T-helper 2 cell treated with Interferon-gamma antibody and Interleukin-4, amounts not matched to agents 5 μg/mL and 100 μg/mL, for 36 hours (primary cell): ENCODE results near the gene PTH1R.

Source experiments
- DNase-seq: peaks from one replicate; pipeline ENCODE4 v3.0.0; 2021; ENCODE audit warnings: low spot score
- H3K27ac Mint-ChIP-seq: one replicate; pipeline ENCODE4 v1.8.0; 2021; ENCODE audit warnings: mild to moderate bottlenecking, mixed read lengths
- H3K27me3 Mint-ChIP-seq: one replicate; pipeline ENCODE4 v1.8.0; 2021; ENCODE audit warnings: low read depth, mixed read lengths
- H3K36me3 Mint-ChIP-seq: one replicate; pipeline ENCODE4 v1.8.0; 2021; ENCODE audit warnings: low read depth, mixed read lengths
- H3K4me1 Mint-ChIP-seq: one replicate; pipeline ENCODE4 v1.8.0; 2021; ENCODE audit warnings: low read depth, mixed read lengths
- H3K4me3 Mint-ChIP-seq: one replicate; pipeline ENCODE4 v1.8.0; 2022; ENCODE audit warnings: mild to moderate bottlenecking, moderate library complexity, mixed read lengths
- H3K9me3 Mint-ChIP-seq: one replicate; pipeline ENCODE4 v1.8.0; 2021; ENCODE audit warnings: mixed read lengths

Gene PTH1R

DNA sequence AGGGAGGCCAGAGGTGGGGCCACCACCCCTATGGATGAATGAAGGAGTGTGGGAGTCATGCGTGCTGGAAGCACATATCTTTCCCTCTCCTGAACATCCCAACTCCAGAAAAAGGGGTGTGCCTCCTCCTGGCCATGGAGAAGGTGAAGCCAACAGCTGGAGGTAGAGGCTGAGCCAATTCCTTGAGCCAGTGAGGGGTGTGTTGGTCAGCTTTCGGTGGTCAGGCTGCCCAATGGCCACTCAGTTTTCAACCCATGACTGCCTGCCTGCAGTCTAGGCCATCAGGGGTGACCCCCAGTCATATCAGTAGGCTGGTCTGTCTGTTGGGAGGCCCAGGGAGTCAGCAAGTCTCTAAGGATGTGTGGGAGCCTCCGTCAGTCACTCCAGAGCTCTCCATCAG lies 13.6 kb downstream of the PTH1R start:
- no peaks in the 10 kb centered on the region for H3K9me3 Mint-ChIP-seq
- no peaks in the 10 kb centered on the region for H3K4me1 Mint-ChIP-seq
- H3K36me3 Mint-ChIP-seq: no peaks in the 10 kb centered on the region
- DNase-seq: no peak
- H3K4me3 Mint-ChIP-seq: no peak overlapping the region
- no peak overlapping the region for H3K27ac Mint-ChIP-seq
- H3K27me3 Mint-ChIP-seq: peaks cover 62% of the 10 kb centered on the region

GRCh38 chr3:46892285-46893145 lies 15.0 kb downstream of the PTH1R start:
- H3K27me3 Mint-ChIP-seq: peaks cover 56% of the 10 kb centered on the region
- no peaks in the 10 kb centered on the region for H3K36me3 Mint-ChIP-seq
- no peak overlapping the region for H3K27ac Mint-ChIP-seq
- peak overlapping the region; percentile 65 for H3K4me3 Mint-ChIP-seq
- no peaks in the 10 kb centered on the region for H3K4me1 Mint-ChIP-seq
- H3K9me3 Mint-ChIP-seq: no peaks in the 10 kb centered on the region
- no peak for DNase-seq

DNA sequence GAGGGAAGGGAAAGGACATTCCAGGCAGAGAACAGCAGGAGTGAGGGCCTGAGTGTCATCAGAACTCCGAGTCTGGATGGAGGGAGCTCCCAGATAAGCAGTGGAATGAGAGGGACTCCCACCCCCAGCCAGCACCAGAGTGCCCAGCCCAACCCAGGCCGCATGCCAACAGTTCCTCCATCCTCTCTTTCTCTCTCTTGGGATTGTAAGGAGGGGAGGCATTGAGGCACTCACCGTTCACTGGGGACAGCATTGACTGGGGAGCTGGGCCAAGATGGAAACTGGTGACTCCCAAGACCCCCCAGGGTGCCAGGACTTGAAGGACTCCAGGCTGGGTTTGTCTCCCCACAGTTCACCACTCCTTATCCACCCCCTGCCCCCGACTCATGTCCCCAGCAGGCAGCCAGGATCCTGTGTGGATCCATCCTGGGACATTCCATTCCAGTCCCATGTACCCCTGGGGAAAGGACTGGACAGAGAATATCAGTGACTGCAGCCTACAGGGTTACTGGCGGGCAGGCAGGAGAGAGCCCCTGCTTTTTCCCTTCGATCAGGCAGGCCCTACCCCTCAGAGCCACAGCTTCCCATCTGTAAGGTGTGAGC lies 15.7 kb downstream of the PTH1R start:
- Mint-ChIP-seq H3K9me3 (no peaks in the 10 kb centered on the region), H3K27ac (no peak overlapping the region), H3K27me3 (peaks cover 56% of the 10 kb centered on the region), H3K4me3 (no peak overlapping the region), H3K36me3 (no peaks in the 10 kb centered on the region), H3K4me1 (no peaks in the 10 kb centered on the region)
- DNase-seq: no peak

DNA sequence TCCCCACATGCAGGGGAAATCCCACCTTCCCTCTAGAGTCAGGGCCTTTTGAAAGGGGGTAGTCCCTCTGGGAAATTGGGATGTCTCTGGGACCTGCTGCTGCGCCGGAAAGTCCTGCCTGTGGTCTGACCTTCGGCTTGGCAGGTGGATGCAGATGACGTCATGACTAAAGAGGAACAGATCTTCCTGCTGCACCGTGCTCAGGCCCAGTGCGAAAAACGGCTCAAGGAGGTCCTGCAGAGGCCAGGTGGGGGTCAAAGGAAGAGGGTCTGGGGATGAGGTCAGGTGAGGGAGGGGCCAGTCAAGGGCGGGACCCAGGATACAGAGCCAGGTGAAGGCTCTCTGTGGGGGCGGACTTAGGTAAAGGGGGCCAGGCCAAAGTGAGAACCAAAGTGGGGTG lies 16.2 kb downstream of the PTH1R start:
- Mint-ChIP-seq H3K27ac (no peak overlapping the region), H3K4me3 (no peak overlapping the region), H3K36me3 (no peaks in the 10 kb centered on the region), H3K4me1 (no peaks in the 10 kb centered on the region), H3K9me3 (no peaks in the 10 kb centered on the region), H3K27me3 (peaks cover 55% of the 10 kb centered on the region)
- no peak for DNase-seq

DNA sequence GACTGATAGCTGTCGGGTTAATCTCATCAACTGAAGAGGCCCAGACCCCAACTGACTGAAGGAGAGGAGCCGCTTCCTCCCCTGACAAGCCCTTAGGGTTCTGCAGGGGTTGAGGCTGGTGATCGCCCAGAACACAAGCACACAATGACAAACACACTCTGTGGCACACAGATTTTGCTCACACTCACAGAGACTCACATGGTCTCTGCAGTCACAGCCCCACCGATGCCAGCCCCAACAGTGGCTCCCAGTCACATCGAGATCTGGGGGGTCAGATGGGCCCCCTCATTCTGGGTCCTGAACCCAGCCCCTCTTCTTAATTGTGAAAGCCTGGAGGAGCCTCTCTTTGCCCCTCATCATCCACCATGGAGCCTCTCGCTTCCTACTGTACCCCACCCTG lies 16.7 kb downstream of the PTH1R start:
- Mint-ChIP-seq H3K27ac (no peak overlapping the region), H3K4me1 (no peaks in the 10 kb centered on the region), H3K27me3 (peaks cover 60% of the 10 kb centered on the region), H3K9me3 (no peaks in the 10 kb centered on the region), H3K36me3 (no peaks in the 10 kb centered on the region), H3K4me3 (no peak overlapping the region)
- no peak for DNase-seq

GRCh38 chr3:46895204-46895660 lies 17.7 kb downstream of the PTH1R start:
- Mint-ChIP-seq H3K9me3 (no peaks in the 10 kb centered on the region), H3K27ac (no peak overlapping the region), H3K27me3 (peaks cover 58% of the 10 kb centered on the region), H3K4me3 (no peak overlapping the region), H3K36me3 (no peaks in the 10 kb centered on the region), H3K4me1 (no peaks in the 10 kb centered on the region)
- peak; percentile 63 for DNase-seq

DNA sequence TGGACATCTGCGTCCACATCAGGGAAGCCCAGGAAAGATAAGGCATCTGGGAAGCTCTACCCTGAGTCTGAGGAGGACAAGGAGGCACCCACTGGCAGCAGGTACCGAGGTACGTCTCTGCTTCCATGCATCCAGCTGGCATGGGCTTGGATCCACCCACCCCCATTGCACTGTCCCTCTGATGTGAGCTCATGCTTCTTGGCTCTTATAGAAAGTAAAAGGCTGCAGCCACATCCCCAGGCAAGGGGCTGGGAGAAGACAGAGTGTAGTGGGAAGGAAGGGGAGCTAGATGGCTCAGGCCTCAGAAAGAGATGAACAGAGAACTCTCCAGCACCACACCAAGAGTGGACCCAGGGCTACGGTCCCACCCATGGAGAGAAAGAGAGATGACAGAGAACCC lies 18.2 kb downstream of the PTH1R start:
- Mint-ChIP-seq H3K9me3 (no peaks in the 10 kb centered on the region), H3K27ac (no peak overlapping the region), H3K4me3 (no peak overlapping the region), H3K4me1 (no peaks in the 10 kb centered on the region), H3K27me3 (peaks cover 56% of the 10 kb centered on the region), H3K36me3 (no peaks in the 10 kb centered on the region)
- no peak for DNase-seq

DNA sequence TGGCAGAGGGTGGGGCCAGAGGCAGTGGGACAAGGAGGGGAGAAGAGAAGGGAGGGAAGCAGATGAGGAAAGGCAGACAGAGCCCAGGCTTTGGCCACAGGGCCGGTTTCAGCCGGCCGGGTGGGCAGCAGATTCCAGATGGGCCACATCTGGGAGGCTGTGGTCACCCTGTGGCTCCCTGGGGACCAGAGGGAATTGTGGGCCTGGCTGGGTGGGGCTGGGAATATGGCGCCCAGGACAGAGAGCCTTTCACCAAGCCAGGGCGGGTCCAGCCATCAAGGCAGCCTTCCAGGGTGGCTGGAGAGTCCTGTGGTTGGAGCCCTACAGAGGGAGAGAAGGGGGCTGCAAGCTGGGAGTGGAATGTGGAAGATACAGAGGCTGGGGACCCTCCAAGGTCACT lies 18.9 kb downstream of the PTH1R start:
- no peaks in the 10 kb centered on the region for H3K4me1 Mint-ChIP-seq
- DNase-seq: no peak
- H3K27ac Mint-ChIP-seq: no peak overlapping the region
- no peaks in the 10 kb centered on the region for H3K9me3 Mint-ChIP-seq
- peaks cover 49% of the 10 kb centered on the region for H3K27me3 Mint-ChIP-seq
- no peaks in the 10 kb centered on the region for H3K36me3 Mint-ChIP-seq
- H3K4me3 Mint-ChIP-seq: no peak overlapping the region

- no peak for DNase-seq
- no peak overlapping the region for H3K27ac Mint-ChIP-seq
- H3K9me3 Mint-ChIP-seq: no peaks in the 10 kb centered on the region
- H3K4me3 Mint-ChIP-seq: no peak overlapping the region
- no peaks in the 10 kb centered on the region for H3K4me1 Mint-ChIP-seq
- peaks cover 43% of the 10 kb centered on the region for H3K27me3 Mint-ChIP-seq
- no peaks in the 10 kb centered on the region for H3K36me3 Mint-ChIP-seq
Measured at GRCh38 chr3:46897031-46897430, 19.5 kb downstream of the PTH1R start.

DNA sequence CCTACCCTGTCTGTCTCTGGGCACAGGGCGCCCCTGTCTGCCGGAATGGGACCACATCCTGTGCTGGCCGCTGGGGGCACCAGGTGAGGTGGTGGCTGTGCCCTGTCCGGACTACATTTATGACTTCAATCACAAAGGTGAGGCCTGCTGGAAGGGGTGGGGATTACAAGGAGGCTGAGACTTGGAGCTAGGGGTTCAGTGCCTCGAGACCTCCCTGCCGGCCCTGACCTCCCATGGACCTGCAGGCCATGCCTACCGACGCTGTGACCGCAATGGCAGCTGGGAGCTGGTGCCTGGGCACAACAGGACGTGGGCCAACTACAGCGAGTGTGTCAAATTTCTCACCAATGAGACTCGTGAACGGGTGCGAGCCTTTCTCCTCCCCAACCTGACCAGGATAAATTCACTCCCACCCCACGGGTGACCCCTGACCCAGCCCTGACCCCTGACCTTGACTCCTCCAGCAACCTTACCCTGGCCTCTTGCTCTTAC lies 20.4 kb downstream of the PTH1R start:
- peaks cover 35% of the 10 kb centered on the region for H3K27me3 Mint-ChIP-seq
- no peaks in the 10 kb centered on the region for H3K4me1 Mint-ChIP-seq
- no peak for DNase-seq
- H3K36me3 Mint-ChIP-seq: no peaks in the 10 kb centered on the region
- H3K27ac Mint-ChIP-seq: no peak overlapping the region
- no peaks in the 10 kb centered on the region for H3K9me3 Mint-ChIP-seq
- H3K4me3 Mint-ChIP-seq: no peak overlapping the region

DNA sequence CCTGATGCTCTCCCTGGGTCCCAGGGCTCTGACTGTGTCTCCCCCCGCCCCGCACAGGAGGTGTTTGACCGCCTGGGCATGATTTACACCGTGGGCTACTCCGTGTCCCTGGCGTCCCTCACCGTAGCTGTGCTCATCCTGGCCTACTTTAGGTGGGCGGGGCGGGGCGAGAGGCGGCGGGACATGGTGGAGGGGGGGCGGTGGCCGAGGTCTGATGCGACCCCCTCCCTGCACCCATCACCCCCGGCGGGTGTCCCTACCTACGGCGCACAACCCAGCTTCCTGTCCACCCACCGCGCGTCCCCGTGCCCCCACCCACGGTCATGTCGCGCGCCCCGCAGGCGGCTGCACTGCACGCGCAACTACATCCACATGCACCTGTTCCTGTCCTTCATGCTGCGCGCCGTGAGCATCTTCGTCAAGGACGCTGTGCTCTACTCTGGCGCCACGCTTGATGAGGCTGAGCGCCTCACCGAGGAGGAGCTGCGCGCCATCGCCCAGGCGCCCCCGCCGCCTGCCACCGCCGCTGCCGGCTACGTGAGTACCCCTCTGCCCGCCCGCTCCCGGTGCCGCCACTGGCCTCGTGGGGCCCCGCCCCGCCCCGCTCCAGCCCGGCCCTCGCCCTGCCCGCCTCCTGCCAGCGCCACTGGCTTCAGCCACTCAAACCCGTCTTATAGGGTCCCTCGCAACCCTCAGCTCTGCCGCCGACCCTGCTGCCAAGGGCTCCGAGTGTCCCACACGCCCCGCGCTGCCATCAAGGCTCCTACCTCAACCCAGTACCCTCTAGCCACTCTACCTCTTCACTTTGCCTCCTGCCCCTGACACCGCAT lies 21.0 kb downstream of the PTH1R start:
- Mint-ChIP-seq H3K36me3 (no peaks in the 10 kb centered on the region), H3K4me3 (no peak overlapping the region), H3K27me3 (peaks cover 29% of the 10 kb centered on the region), H3K4me1 (peaks cover 1% of the 10 kb centered on the region), H3K27ac (no peak overlapping the region), H3K9me3 (no peaks in the 10 kb centered on the region)
- no peak for DNase-seq

- Mint-ChIP-seq H3K27me3 (peaks cover 21% of the 10 kb centered on the region), H3K4me1 (peaks cover 2% of the 10 kb centered on the region), H3K4me3 (no peak overlapping the region), H3K36me3 (no peaks in the 10 kb centered on the region), H3K27ac (no peak overlapping the region), H3K9me3 (no peaks in the 10 kb centered on the region)
- no peak for DNase-seq
Measured at GRCh38 chr3:46899151-46900006, 21.9 kb downstream of the PTH1R start.

DNA sequence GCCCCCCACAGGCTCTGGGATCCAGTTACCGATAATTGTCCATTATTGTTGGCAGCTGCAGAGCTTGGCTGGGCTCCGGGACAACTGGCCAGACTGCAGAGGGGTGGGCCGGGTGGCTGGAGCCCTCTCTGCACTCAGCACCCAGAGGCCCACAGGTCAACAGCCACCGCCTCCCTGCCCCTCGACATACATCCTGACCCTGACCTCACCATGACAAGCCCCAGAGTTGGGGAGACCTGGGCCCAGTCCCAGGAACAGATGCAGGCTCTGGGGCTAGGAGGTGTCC lies 22.4 kb downstream of the PTH1R start:
- H3K4me3 Mint-ChIP-seq: no peak overlapping the region
- H3K9me3 Mint-ChIP-seq: no peaks in the 10 kb centered on the region
- H3K27ac Mint-ChIP-seq: no peak overlapping the region
- no peaks in the 10 kb centered on the region for H3K36me3 Mint-ChIP-seq
- H3K27me3 Mint-ChIP-seq: peaks cover 19% of the 10 kb centered on the region
- H3K4me1 Mint-ChIP-seq: peaks cover 2% of the 10 kb centered on the region
- no peak for DNase-seq
